ENCODE results near the gene LRRC8B. TPM values are rescaled to one million over a fixed set of nuclear protein-coding genes. Genes with fewer than 3 reads are reported as not detected.
"Not testable (repeated sequence)": the region's sequence is repeated elsewhere in the genome, so short reads cannot be mapped to it uniquely, and the experiment has no call there.

Gene LRRC8B
- total and polyA plus RNA-seq, 4 experiments from 2014 or later = 15.0 to 18.1 (median 16.8) TPM

DNA sequence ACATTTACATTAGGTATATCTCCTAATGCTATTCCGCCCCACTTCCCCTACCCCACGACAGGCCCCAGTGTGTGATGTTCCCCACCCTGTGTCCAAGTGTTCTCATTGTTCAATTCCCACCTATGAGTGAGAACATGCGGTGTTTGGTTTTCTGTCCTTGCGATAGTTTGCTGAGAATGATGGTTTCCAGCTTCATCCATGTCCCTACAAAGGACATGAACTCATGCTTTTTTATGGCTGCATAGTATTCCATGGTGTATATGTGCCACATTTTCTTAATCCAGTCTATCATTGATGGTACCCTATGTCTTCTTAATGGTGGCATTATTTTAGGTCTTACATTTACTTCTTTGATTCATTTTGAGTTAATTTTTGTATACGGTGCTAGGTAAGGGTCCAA, 14.6 kb upstream of the LRRC8B start:
- H3K4me3 Mint-ChIP-seq; POLR2A ChIA-PET (ENCODE audit: partially characterized antibody): not testable (repeated sequence)

GRCh38 chr1:89512996-89513720, 11.5 kb upstream of the LRRC8B start:
- CTCF ChIA-PET (ENCODE audit: partially characterized antibody) = no interaction called here
- no peaks in the 10 kb centered on the region for H3K4me1 Mint-ChIP-seq
- peaks cover 0 to 2% of the 10 kb centered on the region in 2 donors for H3K36me3 Mint-ChIP-seq
- Histone ChIP-seq H3K36me3 (ENCODE audit: insufficient read depth, low read length) (no peaks in the 10 kb centered on the region), H3K4me1 (ENCODE audit: insufficient read depth, low read length) (no peaks in the 10 kb centered on the region), H3K4me3 (ENCODE audit: low read length in 2 of 2) (no peak overlapping the region), H3K9me3 (ENCODE audit: control insufficient read depth in 1 of 2, low read length in 2 of 2) (no peaks in the 10 kb centered on the region), H3K27me3 (ENCODE audit: insufficient read depth, low read length) (no peaks in the 10 kb centered on the region), H3K27ac (ENCODE audit: low read depth, low read length) (no peak overlapping the region)
- no peak for DNase-seq
- H3K4me3 Mint-ChIP-seq = no peak overlapping the region
- H3K9me3 Mint-ChIP-seq = peaks cover 0 to 15% (median 5%) of the 10 kb centered on the region in 8 donors
- H3K27me3 Mint-ChIP-seq = peaks cover 5 to 8% of the 10 kb centered on the region in 2 donors
- no peak overlapping the region for H3K27ac Mint-ChIP-seq
- intact Hi-C loops (cut with micrococcal nuclease) = no loop called here
- POLR2A ChIA-PET (ENCODE audit: partially characterized antibody) = no interaction called here

More for the DNA sequence above, 14.6 kb upstream of the LRRC8B start:
- DNase-seq; H3K27me3 ChIP-seq (ENCODE audit: insufficient read depth, low read length); H3K9me3 ChIP-seq (ENCODE audit: control insufficient read depth in 1 of 2, low read length in 2 of 2); H3K4me3 ChIP-seq (ENCODE audit: low read length in 2 of 2); CTCF ChIA-PET (ENCODE audit: partially characterized antibody); H3K36me3 Mint-ChIP-seq; H3K4me1 Mint-ChIP-seq; H3K4me1 ChIP-seq (ENCODE audit: insufficient read depth, low read length); H3K27ac ChIP-seq (ENCODE audit: low read depth, low read length); H3K27ac Mint-ChIP-seq; intact Hi-C loops (cut with micrococcal nuclease); H3K36me3 ChIP-seq (ENCODE audit: insufficient read depth, low read length); H3K27me3 Mint-ChIP-seq: not testable (repeated sequence)
- peaks cover 0 to 18% (median 7%) of the 10 kb centered on the region in 8 donors for H3K9me3 Mint-ChIP-seq

DNA sequence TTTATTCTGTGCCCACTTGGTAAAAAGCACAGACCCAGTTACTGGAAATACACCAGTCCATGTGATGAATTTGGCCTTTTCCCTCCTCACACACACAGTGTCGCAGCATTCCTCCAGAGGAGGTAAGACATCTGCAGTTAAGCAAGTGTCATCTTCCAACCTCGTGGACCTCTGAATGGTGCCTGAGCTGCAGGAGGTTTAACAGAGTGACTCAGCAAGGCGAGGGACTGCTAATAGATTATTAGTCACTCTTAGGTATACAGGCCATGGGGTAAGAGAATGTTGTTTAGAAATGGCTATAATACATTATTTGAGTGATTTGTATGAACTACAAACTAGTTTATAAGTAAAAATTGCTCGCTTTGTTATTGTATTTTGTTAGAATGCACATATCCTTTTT, 8.6 kb upstream of the LRRC8B start:
- Histone ChIP-seq H3K27me3 (ENCODE audit: insufficient read depth, low read length) (no peaks in the 10 kb centered on the region), H3K4me3 (ENCODE audit: low read length in 2 of 2) (no peak overlapping the region), H3K4me1 (ENCODE audit: insufficient read depth, low read length) (no peaks in the 10 kb centered on the region), H3K36me3 (ENCODE audit: insufficient read depth, low read length) (no peaks in the 10 kb centered on the region), H3K27ac (ENCODE audit: low read depth, low read length) (no peak overlapping the region), H3K9me3 (ENCODE audit: control insufficient read depth in 1 of 2, low read length in 2 of 2) (no peaks in the 10 kb centered on the region)
- Mint-ChIP-seq H3K9me3 (peaks cover 0 to 3% (median 0%) of the 10 kb centered on the region in 8 donors), H3K36me3 (no peaks in the 10 kb centered on the region), H3K27me3 (peaks cover 5 to 7% of the 10 kb centered on the region in 2 donors), H3K4me1 (peaks cover 0 to 1% (median 0%) of the 10 kb centered on the region in 4 donors), H3K27ac (no peak overlapping the region), H3K4me3 (no peak overlapping the region)
- ChIA-PET POLR2A (ENCODE audit: partially characterized antibody) (interaction anchor here (0.7 kb wide), 1 partner anchor 247 kb away, joined by 3 read pairs; no protein-coding TSS in a partner anchor), CTCF (ENCODE audit: partially characterized antibody) (interaction anchor here (0.9 to 5.4 kb wide), 4 partner anchors 17 to 248 kb away, joined by 3 to 53 read pairs (median 4); no protein-coding TSS in a partner anchor)
- DNase-seq = no peak
- intact Hi-C loops (cut with micrococcal nuclease) = no loop called here

GRCh38 chr1:89518221-89518631, 6.4 kb upstream of the LRRC8B start:
- H3K4me3 Mint-ChIP-seq = no peak overlapping the region
- ChIA-PET POLR2A (ENCODE audit: partially characterized antibody) (no interaction called here), CTCF (ENCODE audit: partially characterized antibody) (interaction anchor here (0.7 to 5.4 kb wide), 14 partner anchors 32 to 246 kb away, joined by 3 to 53 read pairs (median 4); no protein-coding TSS in a partner anchor)
- no peaks in the 10 kb centered on the region for H3K9me3 Mint-ChIP-seq
- Histone ChIP-seq H3K4me3 (ENCODE audit: low read length in 2 of 2) (no peak overlapping the region), H3K27me3 (ENCODE audit: insufficient read depth, low read length) (no peaks in the 10 kb centered on the region), H3K27ac (ENCODE audit: low read depth, low read length) (no peak overlapping the region), H3K4me1 (ENCODE audit: insufficient read depth, low read length) (no peaks in the 10 kb centered on the region), H3K9me3 (ENCODE audit: control insufficient read depth in 1 of 2, low read length in 2 of 2) (no peaks in the 10 kb centered on the region), H3K36me3 (ENCODE audit: insufficient read depth, low read length) (no peaks in the 10 kb centered on the region)
- no peak for DNase-seq
- no peak overlapping the region for H3K27ac Mint-ChIP-seq
- peaks cover 5 to 7% of the 10 kb centered on the region in 2 donors for H3K27me3 Mint-ChIP-seq
- intact Hi-C loops (cut with micrococcal nuclease) = no loop called here
- H3K4me1 Mint-ChIP-seq = peaks cover 0 to 4% (median 0%) of the 10 kb centered on the region in 4 donors
- H3K36me3 Mint-ChIP-seq = no peaks in the 10 kb centered on the region

DNA sequence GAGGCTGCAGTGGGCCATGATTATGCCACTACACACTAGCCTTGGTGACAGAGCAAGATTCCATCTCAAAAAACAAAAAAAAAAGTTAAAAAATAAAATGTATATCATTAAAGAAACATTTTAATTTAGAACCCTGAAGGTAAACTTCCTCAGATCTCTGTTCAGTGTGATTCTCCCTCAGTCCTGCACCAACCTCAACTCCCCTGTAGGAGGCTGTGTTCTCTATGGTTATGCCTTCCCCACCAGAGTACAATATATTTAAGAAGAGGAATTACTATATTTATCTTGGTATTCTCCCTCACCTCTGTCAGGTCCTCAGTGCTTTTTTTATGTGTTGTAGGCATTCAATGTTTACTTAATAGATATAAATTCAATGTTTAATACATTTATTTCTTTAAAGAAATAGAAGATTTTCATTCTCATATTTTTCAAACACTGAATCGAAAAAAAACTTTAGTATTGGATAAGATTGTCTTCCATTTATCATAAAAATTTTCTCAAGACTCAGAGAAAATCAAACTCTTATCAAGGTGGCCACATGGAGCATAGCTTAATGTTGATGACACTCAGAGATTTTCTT, 4.8 kb upstream of the LRRC8B start:
- Mint-ChIP-seq H3K27me3 (peaks cover 0 to 1% of the 10 kb centered on the region in 2 donors), H3K4me3 (no peak overlapping the region), H3K27ac (no peak overlapping the region), H3K4me1 (peaks cover 5 to 13% (median 8%) of the 10 kb centered on the region in 4 donors), H3K36me3 (no peaks in the 10 kb centered on the region), H3K9me3 (no peaks in the 10 kb centered on the region)
- Histone ChIP-seq H3K27ac (ENCODE audit: low read depth, low read length) (no peak overlapping the region), H3K9me3 (ENCODE audit: control insufficient read depth in 1 of 2, low read length in 2 of 2) (no peaks in the 10 kb centered on the region), H3K36me3 (ENCODE audit: insufficient read depth, low read length) (no peaks in the 10 kb centered on the region), H3K4me3 (ENCODE audit: low read length in 2 of 2) (no peak overlapping the region), H3K4me1 (ENCODE audit: insufficient read depth, low read length) (peaks cover 11% of the 10 kb centered on the region), H3K27me3 (ENCODE audit: insufficient read depth, low read length) (no peaks in the 10 kb centered on the region)
- peak; percentile 45 to 62 (median 53) for DNase-seq
- ChIA-PET POLR2A (ENCODE audit: partially characterized antibody) (interaction anchor here (0.6 kb wide), 1 partner anchor 10 kb away, joined by 3 read pairs; no protein-coding TSS in a partner anchor), CTCF (ENCODE audit: partially characterized antibody) (interaction anchor here (0.7 to 5.4 kb wide), 19 partner anchors 9 to 271 kb away, joined by 3 to 53 read pairs (median 5); partner anchors contain the start of gene LRRC8C)
- intact Hi-C loops (cut with micrococcal nuclease) = loop anchor here (1.0 to 5.0 kb wide), 5 partner anchors 42 to 243 kb away; no protein-coding TSS in a partner anchor

GRCh38 chr1:89521977-89522376, 2.7 kb upstream of the LRRC8B start:
- H3K27ac Mint-ChIP-seq; DNase-seq; H3K4me3 Mint-ChIP-seq; H3K27me3 Mint-ChIP-seq; H3K9me3 Mint-ChIP-seq; H3K36me3 ChIP-seq (ENCODE audit: insufficient read depth, low read length); H3K9me3 ChIP-seq (ENCODE audit: control insufficient read depth in 1 of 2, low read length in 2 of 2); H3K4me3 ChIP-seq (ENCODE audit: low read length in 2 of 2); H3K27ac ChIP-seq (ENCODE audit: low read depth, low read length); H3K27me3 ChIP-seq (ENCODE audit: insufficient read depth, low read length); H3K36me3 Mint-ChIP-seq; CTCF ChIA-PET (ENCODE audit: partially characterized antibody): not testable (repeated sequence)
- H3K4me1 ChIP-seq (ENCODE audit: insufficient read depth, low read length) = peaks cover 27% of the 10 kb centered on the region
- intact Hi-C loops (cut with micrococcal nuclease) = loop anchor here (5.0 kb wide), 2 partner anchors 40 to 175 kb away; no protein-coding TSS in a partner anchor
- H3K4me1 Mint-ChIP-seq = peaks cover 7 to 18% (median 13%) of the 10 kb centered on the region in 4 donors
- POLR2A ChIA-PET (ENCODE audit: partially characterized antibody) = interaction anchor here (1.0 kb wide), 1 partner anchor 86 kb away, joined by 3 read pairs; no protein-coding TSS in a partner anchor
